ENCODE data around the gene STAB2.
"Not testable (repeated sequence)": the region's sequence is repeated elsewhere in the genome, so short reads cannot be mapped to it uniquely, and the experiment has no call there.

Gene STAB2

DNA sequence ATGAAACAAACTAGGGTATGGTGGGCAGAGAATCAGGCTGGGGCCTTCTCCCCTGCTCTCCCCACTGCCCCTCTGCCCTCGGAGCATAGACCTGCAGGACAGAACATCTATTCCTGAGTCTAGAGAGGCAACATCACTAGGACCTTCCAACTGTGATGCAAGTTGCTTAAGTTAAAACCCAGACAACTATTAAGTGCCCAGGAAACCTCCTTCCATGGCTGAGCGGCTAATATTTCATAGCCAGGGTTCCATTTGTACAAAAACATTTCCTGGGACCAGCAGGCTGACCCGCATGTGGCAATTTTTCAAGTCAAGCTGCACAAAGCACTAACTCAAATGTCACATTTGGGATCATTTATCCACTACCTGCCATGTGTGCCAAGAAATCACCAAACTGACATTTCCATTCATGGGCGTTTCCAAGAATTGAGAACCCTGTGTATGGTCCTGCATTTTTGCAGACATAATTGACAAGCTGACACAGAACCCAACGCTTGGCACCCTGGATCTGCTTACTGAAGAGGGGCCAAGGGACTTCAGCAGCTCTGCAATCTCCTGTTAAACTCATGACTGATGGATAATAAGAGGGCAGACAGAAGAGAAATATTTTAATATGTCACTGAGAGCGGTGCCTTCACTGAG, 221.3 kb downstream of the STAB2 start:
- DNase-seq (ENCODE audit: low read depth): no peak

DNA sequence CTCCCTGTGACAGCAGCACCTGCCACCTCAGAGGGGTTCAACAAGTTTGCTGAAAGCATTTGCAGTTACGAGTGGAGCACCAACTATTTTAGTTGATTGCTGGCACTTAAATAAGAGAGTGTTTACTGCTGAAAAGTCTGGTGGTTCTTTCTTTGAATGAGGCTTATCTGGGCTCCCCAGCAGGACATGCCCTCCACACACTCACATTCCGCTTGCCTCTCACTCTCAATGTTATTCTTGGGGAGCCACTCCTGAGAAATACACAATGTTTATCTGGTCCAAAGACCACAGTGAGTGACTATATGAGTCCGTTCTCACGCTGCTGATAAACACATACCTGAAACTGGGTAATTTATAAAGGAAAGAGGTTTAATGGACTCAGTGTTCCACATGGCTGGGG, 222.1 kb downstream of the STAB2 start:
- DNase-seq (ENCODE audit: low read depth): no peak

DNA sequence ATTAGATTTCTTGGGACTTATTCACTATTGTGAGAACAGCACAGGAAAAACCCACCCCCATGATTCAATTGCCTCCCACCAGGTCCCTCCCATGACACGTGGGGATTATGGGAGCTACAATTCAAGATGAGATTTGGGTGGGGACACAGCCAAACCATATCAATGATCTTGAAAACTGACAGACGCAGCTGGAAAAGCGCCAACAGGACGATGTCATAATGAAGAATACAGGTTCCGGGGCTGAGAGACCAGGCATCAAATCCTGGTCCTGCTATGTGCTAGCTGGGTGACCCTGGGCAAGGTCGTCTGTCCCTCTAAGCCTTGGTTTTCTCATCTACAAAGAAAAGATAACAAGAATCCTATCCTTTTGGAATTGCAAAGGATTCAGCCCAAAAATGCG, 222.6 kb downstream of the STAB2 start:
- DNase-seq (ENCODE audit: low read depth): not testable (repeated sequence)

DNA sequence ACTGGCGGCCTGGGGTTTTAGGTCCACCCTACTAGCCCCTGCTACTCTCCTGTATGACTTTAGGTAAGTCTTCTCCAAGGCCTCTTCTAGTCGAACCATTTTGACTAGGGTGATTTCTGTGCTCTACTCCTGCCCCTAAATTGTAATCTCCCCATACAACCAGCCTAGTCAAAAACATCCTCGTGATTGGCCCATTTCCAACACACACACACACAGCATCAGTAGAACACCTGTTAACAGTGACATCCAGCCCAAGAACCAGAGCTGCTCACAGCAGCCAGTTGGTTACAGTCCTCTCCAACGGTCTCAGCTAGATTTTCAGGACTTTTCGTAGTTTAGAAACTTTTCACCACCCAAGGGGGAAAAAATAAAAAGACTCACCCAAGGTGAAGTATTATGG, 223.0 kb downstream of the STAB2 start:
- DNase-seq (ENCODE audit: low read depth): no peak

DNA sequence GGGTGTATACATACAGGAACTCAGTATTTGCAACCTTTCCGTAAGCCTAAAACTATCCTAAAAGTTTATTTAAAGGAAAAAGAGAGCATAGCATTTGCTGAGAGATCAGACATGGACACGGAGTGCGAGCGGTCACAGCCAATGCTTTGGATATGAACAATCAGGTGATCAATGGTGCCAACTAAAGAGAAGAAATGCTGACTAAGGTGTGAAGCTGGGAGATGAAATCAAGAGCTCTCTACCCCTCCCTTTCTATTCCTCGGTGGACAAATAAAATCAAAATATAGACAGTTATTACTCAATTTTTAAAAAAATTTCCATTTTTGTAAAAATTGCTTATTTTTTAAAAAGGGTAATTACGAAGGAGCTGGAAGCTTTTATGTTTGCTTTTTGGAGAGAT, 224.7 kb downstream of the STAB2 start:
- no peak for DNase-seq (ENCODE audit: low read depth)

DNA sequence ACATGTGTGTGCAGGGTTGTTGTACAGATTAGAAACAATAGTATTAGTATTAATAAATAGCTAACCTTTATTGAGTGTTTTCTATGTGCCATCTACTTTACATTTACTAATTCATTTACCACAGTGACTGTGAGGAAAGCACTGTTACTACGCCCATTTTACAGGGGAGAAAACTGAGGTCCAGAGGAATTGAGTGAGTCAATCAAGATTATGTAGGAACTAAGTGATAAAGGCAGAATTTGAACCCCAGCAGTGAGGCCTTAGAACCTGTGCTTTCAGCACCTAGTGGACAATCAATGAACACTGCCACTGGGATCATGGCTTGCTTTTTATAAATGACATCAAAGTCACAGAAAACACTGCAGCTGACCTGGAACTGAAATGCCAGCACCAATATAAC, 225.7 kb downstream of the STAB2 start:
- DNase-seq (ENCODE audit: low read depth): no peak

DNA sequence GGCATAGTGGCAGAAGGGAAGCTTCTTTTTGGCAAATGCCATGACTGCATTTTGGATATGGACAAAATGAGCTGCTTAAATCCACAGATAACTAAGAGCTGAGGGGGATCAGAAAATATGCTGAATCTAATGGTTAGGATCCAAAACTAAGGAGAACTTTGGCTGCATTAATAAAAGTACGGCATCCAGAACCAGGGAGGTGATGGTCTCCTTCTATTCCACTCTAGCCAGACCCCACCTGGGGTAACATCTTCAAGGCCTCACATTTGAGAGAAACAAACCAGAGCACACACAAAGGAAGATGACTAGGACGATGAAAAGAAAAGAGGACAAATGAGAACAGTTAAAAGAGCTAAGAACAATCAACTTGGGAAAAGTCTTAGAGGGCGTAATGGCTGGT, 226.4 kb downstream of the STAB2 start:
- no peak for DNase-seq (ENCODE audit: low read depth)

DNA sequence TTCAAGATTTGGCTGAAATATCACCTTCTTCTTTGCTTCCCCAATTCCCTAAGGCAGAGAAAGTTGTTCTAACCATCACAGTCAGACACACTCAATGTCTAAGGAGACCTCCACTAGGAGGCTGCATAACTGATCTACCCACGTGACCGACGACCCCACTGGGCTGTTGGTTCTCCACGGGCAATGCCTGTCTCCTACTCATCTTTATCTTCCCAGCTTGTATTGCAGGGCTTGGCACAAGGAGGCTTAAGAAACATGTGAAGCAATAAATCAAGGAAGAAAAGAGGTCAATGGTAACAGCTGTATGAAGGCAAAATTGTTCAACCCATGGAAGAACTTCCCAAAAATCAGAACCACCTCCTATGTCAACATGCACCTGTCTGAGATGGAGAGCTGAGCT, 226.9 kb downstream of the STAB2 start:
- no peak for DNase-seq (ENCODE audit: low read depth)

DNA sequence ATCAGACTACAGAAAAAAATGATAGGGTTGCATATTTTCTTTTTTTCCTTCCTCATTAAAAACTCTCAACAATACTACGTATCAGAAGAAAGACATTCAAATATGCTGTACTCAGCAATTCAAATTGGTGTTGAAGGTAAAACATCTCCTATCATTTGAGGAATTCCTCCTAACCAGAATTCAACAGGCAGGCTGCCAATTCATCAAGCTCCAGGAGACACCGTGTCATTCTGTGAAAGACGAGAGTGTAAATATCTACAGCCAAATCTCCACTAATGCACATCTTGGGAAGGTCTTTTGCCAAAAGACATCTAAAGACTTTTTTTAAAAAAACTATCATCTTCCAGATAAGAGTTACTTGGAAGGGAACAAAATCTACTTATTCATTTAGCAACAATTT, 227.4 kb downstream of the STAB2 start:
- DNase-seq (ENCODE audit: low read depth): no peak

Measured in GM04503 (cell line).